TTC549 (cell line): ENCODE data around the gene ZNF526.

ENCODE experiments used
- FAIRE-seq: peaks from 2 replicates; lab custom pipeline; 2012; peaks lifted over from hg19 to GRCh38; lab: Jason Lieb, UNC

ZNF526 gene

GRCh38 chr19:42196011-42197001, 23.8 kb upstream of the ZNF526 start:
- FAIRE-seq, result no peak

GRCh38 chr19:42197375-42197817, 22.7 kb upstream of the ZNF526 start:
- FAIRE-seq, result no peak

GRCh38 chr19:42198676-42199439, 21.3 kb upstream of the ZNF526 start:
- no peak for FAIRE-seq

GRCh38 chr19:42199440-42200115, 20.5 kb upstream of the ZNF526 start:
- no peak for FAIRE-seq

GRCh38 chr19:42200116-42200715, 19.9 kb upstream of the ZNF526 start:
- FAIRE-seq, result no peak

GRCh38 chr19:42201489-42202289, 18.4 kb upstream of the ZNF526 start:
- FAIRE-seq, result no peak

GRCh38 chr19:42202290-42202880, 17.7 kb upstream of the ZNF526 start:
- FAIRE-seq, result no peak

- no peak for FAIRE-seq
Observed at GRCh38 chr19:42203700-42204099, 16.4 kb upstream of the ZNF526 start.

- FAIRE-seq, result no peak
Observed at GRCh38 chr19:42204664-42205063, 15.4 kb upstream of the ZNF526 start.

- FAIRE-seq, result no peak
Observed at GRCh38 chr19:42206871-42207755, 13.0 kb upstream of the ZNF526 start.

GRCh38 chr19:42207767-42208271, 12.3 kb upstream of the ZNF526 start:
- no peak for FAIRE-seq

GRCh38 chr19:42208612-42209011, 11.5 kb upstream of the ZNF526 start:
- no peak for FAIRE-seq

- no peak for FAIRE-seq
Observed at GRCh38 chr19:42212886-42213285, 7.2 kb upstream of the ZNF526 start.

- FAIRE-seq, result no peak
Observed at GRCh38 chr19:42214810-42215485, 5.2 kb upstream of the ZNF526 start.

GRCh38 chr19:42216653-42217519, 3.2 kb upstream of the ZNF526 start:
- FAIRE-seq, result no peak

- peak; percentile 50 for FAIRE-seq
Observed at GRCh38 chr19:42217520-42218437, 2.3 kb upstream of the ZNF526 start, which contains the start of gene DEDD2. TSS of gene DEDD2 (minus strand) at chr19:42217677. CDS start at chr19:42217007, 670 bp downstream.

- FAIRE-seq, result no peak
Observed at GRCh38 chr19:42220751-42221097, 612 bp downstream of the ZNF526 start.
